GM23338 (cell line): Measurements from ENCODE around the gene DOK7. TPM values are rescaled to one million over a fixed set of nuclear protein-coding genes. Genes with fewer than 3 reads are reported as not detected.

Experiments used
- ATAC-seq: fragments of 200-7000 bp; cut with Tn5 transposase; 3 replicates; pipeline ENCODE4 v1.9.1; 2020
- DNase-seq: peaks from one replicate; pipeline ENCODE4 v3.0.0-alpha.2; 2015; ENCODE audit warnings: low spot score
- H2AFZ ChIP-seq: fragments of 200-600 bp; sonication (generic); 2 replicates; pipeline ENCODE4 v1.8.0; 2016; ENCODE audit warnings: antibody characterized with exemption, mild to moderate bottlenecking, moderate library complexity
- H3F3A ChIP-seq: fragments of 200-600 bp; sonication (generic); replicated peaks from 2 replicates; pipeline ENCODE4 v1.8.0; 2017; ENCODE audit warnings: antibody characterized with exemption, mixed run types, low read depth
- H3K27ac ChIP-seq: fragments of 200-600 bp; sonication (generic); 2 replicates; pipeline ENCODE4 v1.6.1; 2016; ENCODE audit warnings: low read depth
- H3K27me3 ChIP-seq: fragments of 200-600 bp; sonication (generic); 2 replicates; pipeline ENCODE4 v1.8.0; 2016; ENCODE audit warnings: mild to moderate bottlenecking, mixed run types, moderate library complexity; ENCODE audit not compliant: insufficient read depth
- H3K36me3 ChIP-seq: fragments of 200-600 bp; sonication (generic); 2 replicates; pipeline ENCODE4 v1.8.0; 2016; ENCODE audit warnings: mild to moderate bottlenecking; ENCODE audit not compliant: insufficient read depth
- H3K4me1 ChIP-seq: fragments of 200-600 bp; sonication (generic); 2 replicates; pipeline ENCODE4 v1.8.0; 2016; ENCODE audit warnings: mild to moderate bottlenecking, moderate library complexity; ENCODE audit not compliant: insufficient read depth
- H3K4me2 ChIP-seq: fragments of 200-600 bp; sonication (generic); 2 replicates; pipeline ENCODE4 v1.7.1; 2017; ENCODE audit warnings: mixed run types
- H3K4me3 ChIP-seq: fragments of 200-600 bp; sonication (generic); 2 replicates; pipeline ENCODE4 v1.6.1; 2016; ENCODE audit warnings: mixed run types
- H3K79me2 ChIP-seq: fragments of 200-600 bp; sonication (generic); replicated peaks from 2 replicates; pipeline ENCODE4 v1.8.0; 2017; ENCODE audit warnings: mild to moderate bottlenecking; ENCODE audit not compliant: insufficient read depth
- H3K9me2 ChIP-seq: fragments of 200-600 bp; sonication (generic); 2 replicates; pipeline ENCODE4 v1.8.0; 2017; ENCODE audit not compliant: insufficient read depth
- H4K20me1 ChIP-seq: fragments of 200-600 bp; sonication (generic); replicated peaks from 2 replicates; pipeline ENCODE4 v1.8.0; 2017; ENCODE audit warnings: mild to moderate bottlenecking; ENCODE audit not compliant: insufficient read depth
- H3K27ac Mint-ChIP-seq: 2 replicates; pipeline ENCODE4 v1.8.0; 2020; ENCODE audit warnings: inconsistent platforms, mild to moderate bottlenecking, moderate library complexity, mixed read lengths
- H3K27me3 Mint-ChIP-seq: 3 replicates; pipeline ENCODE4 v1.8.0; 2022; ENCODE audit warnings: low read depth, mild to moderate bottlenecking, moderate library complexity, mixed read lengths, inconsistent platforms; ENCODE audit not compliant: insufficient read depth, poor library complexity
- H3K36me3 Mint-ChIP-seq: 3 replicates; pipeline ENCODE4 v1.8.0; 2021; ENCODE audit warnings: low read depth, mild to moderate bottlenecking, inconsistent platforms, moderate library complexity, mixed read lengths
- H3K4me1 Mint-ChIP-seq: 3 replicates; pipeline ENCODE4 v1.8.0; 2020; ENCODE audit warnings: mild to moderate bottlenecking, inconsistent platforms, mixed read lengths
- H3K4me3 Mint-ChIP-seq: 3 replicates; pipeline ENCODE4 v1.8.0; 2021; ENCODE audit warnings: moderate library complexity, mild to moderate bottlenecking, inconsistent platforms, mixed read lengths
- H3K9me3 Mint-ChIP-seq: 3 replicates; pipeline ENCODE4 v1.8.0; 2020; ENCODE audit warnings: moderate library complexity, mild to moderate bottlenecking, inconsistent platforms, mixed read lengths
- CTCF ChIP-seq, 2 experiments: fragments of 200-600 bp in 1 of 2; sonication (generic) in 1 of 2; conservative IDR thresholded peaks; 2 replicates each; pipeline versions ENCODE4 v1.5.1 to v1.6.1; 2016 to 2017; ENCODE audit warnings: antibody characterized with exemption in 2 of 2, low read depth in 2 of 2, mild to moderate bottlenecking in 2 of 2, moderate library complexity in 1 of 2
- ETS1 ChIP-seq: IDR thresholded peaks from 2 replicates; pipeline ENCODE4 v1.6.1; 2016; ENCODE audit warnings: antibody characterized with exemption
- EZH2phosphoT487 ChIP-seq: fragments of 200-600 bp; sonication (generic); IDR thresholded peaks from one replicate; pipeline ENCODE4 v1.8.1; 2018; ENCODE audit warnings: antibody characterized with exemption; ENCODE audit not compliant: unreplicated experiment
- JUNB ChIP-seq: IDR thresholded peaks from one replicate; pipeline ENCODE4 v1.6.1; 2016; ENCODE audit warnings: antibody characterized with exemption; ENCODE audit not compliant: unreplicated experiment
- NANOG ChIP-seq: IDR thresholded peaks from 2 replicates; pipeline ENCODE4 v1.6.1; 2016; ENCODE audit warnings: antibody characterized with exemption, borderline replicate concordance
- POLR2AphosphoS5 ChIP-seq: IDR thresholded peaks from 2 replicates; pipeline ENCODE4 v1.6.1; 2016; ENCODE audit warnings: antibody characterized with exemption, low read depth
- REST ChIP-seq: IDR thresholded peaks from one replicate; pipeline ENCODE4 v1.6.1; 2018; ENCODE audit warnings: antibody characterized with exemption; ENCODE audit not compliant: unreplicated experiment
- ZNF114 ChIP-seq: fragments of 250-450 bp; sonication (Bioruptor Pico); IDR thresholded peaks from 2 replicates; pipeline ENCODE4 v1.5.0; 2020; ENCODE audit warnings: mild to moderate bottlenecking, moderate library complexity
- ZNF331 ChIP-seq: fragments of 250-450 bp; sonication (Bioruptor Pico); IDR thresholded peaks from 2 replicates; pipeline ENCODE4 v1.5.0; 2020; ENCODE audit warnings: low read depth, mild to moderate bottlenecking, moderate library complexity
- polyA plus RNA-seq: library from polyadenylated mRNA; unstranded; fragments of >200 nt; fragmentation: Nextera tagmentation; extraction: Ambion mirVana; gene quantifications from 2 replicates; pipeline ENCODE4 v1.2.1, GENCODE V29; 2016
- total RNA-seq: library from RNA; depleted of rRNA; stranded (reverse); fragments of >200 nt; shearing (Covaris generic); gene quantifications from 2 replicates; pipeline ENCODE4 v1.2.3, GENCODE V29; 2014

DOK7 gene
- total and polyA plus RNA-seq, 2 experiments from 2014 or later = 0.34 to 0.52 TPM

GRCh38 chr4:3449047-3449573, 14.0 kb upstream of the DOK7 start (continued):
- TF ChIP-seq REST (no peak), NANOG (no peak), EZH2phosphoT487 (no peak), ETS1 (no peak)

GRCh38 chr4:3449574-3450534, 13.3 kb upstream of the DOK7 start:
- Mint-ChIP-seq H3K27ac (no peak overlapping the region), H3K9me3 (peaks cover 14% of the 10 kb centered on the region), H3K4me3 (no peak overlapping the region), H3K4me1 (no peaks in the 10 kb centered on the region), H3K27me3 (peaks cover 9% of the 10 kb centered on the region), H3K36me3 (no peaks in the 10 kb centered on the region)
- Histone ChIP-seq H3K4me2 (no peak overlapping the region), H3K27me3 (peaks cover 25% of the 10 kb centered on the region), H4K20me1 (no peaks in the 10 kb centered on the region), H3F3A (no peaks in the 10 kb centered on the region), H3K79me2 (no peaks in the 10 kb centered on the region), H3K36me3 (no peaks in the 10 kb centered on the region), H3K27ac (no peak overlapping the region), H2AFZ (no peak overlapping the region), H3K4me1 (no peaks in the 10 kb centered on the region), H3K9me2 (no peaks in the 10 kb centered on the region), H3K4me3 (no peak overlapping the region)
- DNase-seq (no peak), ATAC-seq (no peak)
- TF ChIP-seq POLR2AphosphoS5 (no peak), ZNF114 (CRISPR knock-in tag) (no peak), JUNB (no peak), ETS1 (no peak), CTCF (conservative IDR thresholded peaks at IDR 0.05; ENCODE audit: low read depth in 2 of 2) (no peak), ZNF331 (CRISPR knock-in tag) (no peak), NANOG (no peak)
